Activated naive CD8-positive, alpha-beta T cell (primary cell): ENCODE results near the gene GATA5.

ENCODE experiments used
- H3K27ac Mint-ChIP-seq: one replicate; pipeline ENCODE4 v1.8.0; 2021; ENCODE audit warnings: mixed read lengths
- H3K27me3 Mint-ChIP-seq: one replicate; pipeline ENCODE4 v1.8.0; 2021; ENCODE audit warnings: mixed read lengths
- H3K36me3 Mint-ChIP-seq: one replicate; pipeline ENCODE4 v1.8.0; 2021; ENCODE audit warnings: mixed read lengths
- H3K4me1 Mint-ChIP-seq: one replicate; pipeline ENCODE4 v1.8.0; 2021; ENCODE audit warnings: low read depth, mixed read lengths
- H3K4me3 Mint-ChIP-seq: one replicate; pipeline ENCODE4 v1.8.0; 2021; ENCODE audit warnings: mild to moderate bottlenecking, mixed read lengths
- H3K9me3 Mint-ChIP-seq: one replicate; pipeline ENCODE4 v1.8.0; 2021; ENCODE audit warnings: low read depth, mixed read lengths

GATA5 gene

GRCh38 chr20:62474604-62475026 lies 1.2 kb downstream of the GATA5 start:
- Mint-ChIP-seq H3K27ac (no peak overlapping the region), H3K27me3 (peaks cover 22% of the 10 kb centered on the region), H3K36me3 (no peaks in the 10 kb centered on the region), H3K9me3 (no peaks in the 10 kb centered on the region), H3K4me1 (peaks cover 2% of the 10 kb centered on the region), H3K4me3 (no peak overlapping the region)

- Mint-ChIP-seq H3K4me1 (peaks cover 2% of the 10 kb centered on the region), H3K27me3 (peaks cover 16% of the 10 kb centered on the region), H3K27ac (no peak overlapping the region), H3K4me3 (no peak overlapping the region), H3K9me3 (no peaks in the 10 kb centered on the region), H3K36me3 (no peaks in the 10 kb centered on the region)
Observed at GRCh38 chr20:62473717-62474603, 1.8 kb downstream of the GATA5 start.

GRCh38 chr20:62472941-62473585 lies 2.7 kb downstream of the GATA5 start:
- H3K27ac Mint-ChIP-seq: no peak overlapping the region

GRCh38 chr20:62472138-62472940 lies 3.5 kb downstream of the GATA5 start:
- Mint-ChIP-seq H3K4me3 (no peak overlapping the region), H3K4me1 (peaks cover 2% of the 10 kb centered on the region), H3K27ac (no peak overlapping the region)

More at GRCh38 chr20:62472941-62473585, 2.7 kb downstream of the GATA5 start:
- Mint-ChIP-seq H3K9me3 (no peaks in the 10 kb centered on the region), H3K4me3 (no peak overlapping the region), H3K4me1 (peaks cover 2% of the 10 kb centered on the region), H3K27me3 (peaks cover 12% of the 10 kb centered on the region), H3K36me3 (no peaks in the 10 kb centered on the region)

GRCh38 chr20:62470459-62470858 lies 5.3 kb downstream of the GATA5 start:
- Mint-ChIP-seq H3K27ac (no peak overlapping the region), H3K36me3 (no peaks in the 10 kb centered on the region), H3K4me1 (peaks cover 2% of the 10 kb centered on the region), H3K27me3 (peaks cover 12% of the 10 kb centered on the region), H3K4me3 (no peak overlapping the region), H3K9me3 (no peaks in the 10 kb centered on the region)

More at GRCh38 chr20:62472138-62472940, 3.5 kb downstream of the GATA5 start:
- Mint-ChIP-seq H3K9me3 (no peaks in the 10 kb centered on the region), H3K27me3 (peaks cover 12% of the 10 kb centered on the region), H3K36me3 (no peaks in the 10 kb centered on the region)

- no peaks in the 10 kb centered on the region for H3K36me3 Mint-ChIP-seq
- H3K9me3 Mint-ChIP-seq: no peaks in the 10 kb centered on the region
- no peak overlapping the region for H3K27ac Mint-ChIP-seq
- H3K27me3 Mint-ChIP-seq: peaks cover 12% of the 10 kb centered on the region
- peaks cover 2% of the 10 kb centered on the region for H3K4me1 Mint-ChIP-seq
- no peak overlapping the region for H3K4me3 Mint-ChIP-seq
Observed at GRCh38 chr20:62470001-62470400, 5.8 kb downstream of the GATA5 start.

- Mint-ChIP-seq H3K4me3 (no peak overlapping the region), H3K9me3 (no peaks in the 10 kb centered on the region), H3K27me3 (peaks cover 11% of the 10 kb centered on the region), H3K4me1 (no peaks in the 10 kb centered on the region), H3K36me3 (no peaks in the 10 kb centered on the region), H3K27ac (no peak overlapping the region)
Observed at GRCh38 chr20:62469352-62469751, 6.4 kb downstream of the GATA5 start.

GRCh38 chr20:62466806-62467537 lies 8.8 kb downstream of the GATA5 start:
- no peaks in the 10 kb centered on the region for H3K4me1 Mint-ChIP-seq
- no peaks in the 10 kb centered on the region for H3K9me3 Mint-ChIP-seq
- peaks cover 6% of the 10 kb centered on the region for H3K27me3 Mint-ChIP-seq
- H3K4me3 Mint-ChIP-seq: no peak overlapping the region
- H3K36me3 Mint-ChIP-seq: no peaks in the 10 kb centered on the region
- H3K27ac Mint-ChIP-seq: no peak overlapping the region

- H3K36me3 Mint-ChIP-seq: no peaks in the 10 kb centered on the region
- no peak overlapping the region for H3K4me3 Mint-ChIP-seq
- H3K9me3 Mint-ChIP-seq: no peaks in the 10 kb centered on the region
- no peak overlapping the region for H3K27ac Mint-ChIP-seq
- no peaks in the 10 kb centered on the region for H3K4me1 Mint-ChIP-seq
- H3K27me3 Mint-ChIP-seq: peaks cover 5% of the 10 kb centered on the region
Observed at GRCh38 chr20:62466072-62466760, 9.6 kb downstream of the GATA5 start.

- H3K4me1 Mint-ChIP-seq: no peaks in the 10 kb centered on the region
Observed at GRCh38 chr20:62464990-62465389, 10.8 kb downstream of the GATA5 start.

GRCh38 chr20:62464425-62464770 lies 11.4 kb downstream of the GATA5 start:
- Mint-ChIP-seq H3K27ac (no peak overlapping the region), H3K4me3 (no peak overlapping the region), H3K4me1 (no peaks in the 10 kb centered on the region), H3K9me3 (no peaks in the 10 kb centered on the region), H3K27me3 (no peaks in the 10 kb centered on the region), H3K36me3 (no peaks in the 10 kb centered on the region)

More at GRCh38 chr20:62464990-62465389, 10.8 kb downstream of the GATA5 start:
- no peaks in the 10 kb centered on the region for H3K36me3 Mint-ChIP-seq
- no peaks in the 10 kb centered on the region for H3K9me3 Mint-ChIP-seq
- peaks cover 1% of the 10 kb centered on the region for H3K27me3 Mint-ChIP-seq
- H3K27ac Mint-ChIP-seq: no peak overlapping the region
- no peak overlapping the region for H3K4me3 Mint-ChIP-seq

GRCh38 chr20:62463651-62464424 lies 12.0 kb downstream of the GATA5 start:
- H3K27ac Mint-ChIP-seq: no peak overlapping the region
- H3K36me3 Mint-ChIP-seq: no peaks in the 10 kb centered on the region
- no peaks in the 10 kb centered on the region for H3K27me3 Mint-ChIP-seq

GRCh38 chr20:62462976-62463592 lies 12.7 kb downstream of the GATA5 start:
- Mint-ChIP-seq H3K4me3 (no peak overlapping the region), H3K9me3 (no peaks in the 10 kb centered on the region), H3K27me3 (no peaks in the 10 kb centered on the region), H3K36me3 (no peaks in the 10 kb centered on the region), H3K4me1 (no peaks in the 10 kb centered on the region), H3K27ac (no peak overlapping the region)

More at GRCh38 chr20:62463651-62464424, 12.0 kb downstream of the GATA5 start:
- no peaks in the 10 kb centered on the region for H3K4me1 Mint-ChIP-seq
- H3K4me3 Mint-ChIP-seq: no peak overlapping the region
- H3K9me3 Mint-ChIP-seq: no peaks in the 10 kb centered on the region
